ENCODE results near the gene STXBP6.

DNA sequence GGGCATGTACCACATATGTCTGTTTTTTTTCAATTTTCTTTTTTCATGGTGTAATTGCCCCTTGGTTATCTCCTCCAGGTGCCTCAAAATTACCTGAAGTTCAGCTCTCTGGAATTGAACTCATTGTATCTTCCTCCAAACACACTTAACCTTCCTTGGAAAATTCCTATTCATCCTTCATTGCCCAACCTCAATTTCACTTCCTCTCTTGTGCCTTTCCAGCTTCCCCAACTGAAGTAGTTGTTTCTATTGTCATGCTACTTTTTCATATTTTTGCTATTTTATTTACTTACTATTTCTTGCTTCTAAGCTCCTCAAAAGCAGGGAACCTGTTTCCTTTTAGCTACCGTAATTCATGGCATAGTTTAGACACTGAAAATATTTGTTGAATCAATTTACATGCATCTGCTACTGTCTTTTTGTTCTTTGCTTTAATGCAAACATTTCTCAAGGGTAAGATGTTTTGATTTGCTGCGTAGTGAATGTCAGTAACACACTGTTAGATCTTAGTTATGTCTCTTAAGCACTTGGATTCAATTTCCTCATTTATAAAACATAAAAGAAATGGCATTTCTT, 37.0 kb upstream of the STXBP6 start:
- TF ChIP-seq, protein P1, sequence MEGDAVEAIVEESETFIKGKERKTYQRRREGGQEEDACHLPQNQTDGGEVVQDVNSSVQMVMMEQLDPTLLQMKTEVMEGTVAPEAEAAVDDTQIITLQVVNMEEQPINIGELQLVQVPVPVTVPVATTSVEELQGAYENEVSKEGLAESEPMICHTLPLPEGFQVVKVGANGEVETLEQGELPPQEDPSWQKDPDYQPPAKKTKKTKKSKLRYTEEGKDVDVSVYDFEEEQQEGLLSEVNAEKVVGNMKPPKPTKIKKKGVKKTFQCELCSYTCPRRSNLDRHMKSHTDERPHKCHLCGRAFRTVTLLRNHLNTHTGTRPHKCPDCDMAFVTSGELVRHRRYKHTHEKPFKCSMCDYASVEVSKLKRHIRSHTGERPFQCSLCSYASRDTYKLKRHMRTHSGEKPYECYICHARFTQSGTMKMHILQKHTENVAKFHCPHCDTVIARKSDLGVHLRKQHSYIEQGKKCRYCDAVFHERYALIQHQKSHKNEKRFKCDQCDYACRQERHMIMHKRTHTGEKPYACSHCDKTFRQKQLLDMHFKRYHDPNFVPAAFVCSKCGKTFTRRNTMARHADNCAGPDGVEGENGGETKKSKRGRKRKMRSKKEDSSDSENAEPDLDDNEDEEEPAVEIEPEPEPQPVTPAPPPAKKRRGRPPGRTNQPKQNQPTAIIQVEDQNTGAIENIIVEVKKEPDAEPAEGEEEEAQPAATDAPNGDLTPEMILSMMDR (optimal IDR thresholded peaks at IDR 0.05 in 1 of 3, IDR thresholded peaks at IDR 0.05 in 1 of 3, conservative IDR thresholded peaks at IDR 0.05 in 1 of 3; ENCODE audit: extremely low read depth in 1 of 3, insufficient read depth in 2 of 3, low read length in 3 of 3) = no peak
- TF ChIP-seq EZH2 (IDR thresholded peaks at IDR 0.05; ENCODE audit: low read length) = no peak
